ENCODE results near the gene FKRP.

The FKRP gene

GRCh38 chr19:46791944-46792343 is 46.1 kb downstream of the FKRP start:
- Histone ChIP-seq H3K23ac (ENCODE audit: low read depth, low read length, poor library complexity) (no peak overlapping the region), H2BK5ac (ENCODE audit: low read length) (no peak overlapping the region), H2AFZ (ENCODE audit: low read length) (peak overlapping the region; percentile 32), H2BK15ac (ENCODE audit: low read length) (no peak overlapping the region), H2AK5ac (ENCODE audit: low read depth, low read length) (no peak overlapping the region), H3K4me3 (ENCODE audit: low read length in 2 of 2) (no peak overlapping the region), H4K91ac (ENCODE audit: low read depth, low read length, poor library complexity) (no peak overlapping the region), H3K4ac (ENCODE audit: low read length) (no peak overlapping the region), H2BK120ac (ENCODE audit: low read depth, low read length) (no peak overlapping the region), H3K27me3 (ENCODE audit: control insufficient read depth in 3 of 3, insufficient read depth in 3 of 3, low read depth in 1 of 3, low read length in 3 of 3) (no peaks in the 10 kb centered on the region), H3K14ac (ENCODE audit: low read length) (no peak overlapping the region), H3K18ac (ENCODE audit: low read length) (no peak overlapping the region), H3K4me1 (ENCODE audit: control insufficient read depth in 2 of 2, insufficient read depth in 1 of 2, low read depth in 1 of 2, low read length in 2 of 2) (peaks cover 1 to 6% of the 10 kb centered on the region in 2 donors), H3K4me2 (ENCODE audit: insufficient read depth, low read length, poor library complexity, severe bottlenecking) (no peak overlapping the region), H3K9me3 (replicated peaks in 1 of 2; ENCODE audit: control insufficient read depth in 2 of 2, insufficient read depth in 1 of 2, low read depth in 1 of 2, low read length in 2 of 2) (no peaks in the 10 kb centered on the region), H3K9ac (ENCODE audit: low read depth, low read length, poor library complexity) (no peak overlapping the region), H3K27ac (replicated peaks; ENCODE audit: low read length) (no peak overlapping the region), H3K36me3 (replicated peaks in 1 of 2; ENCODE audit: control insufficient read depth in 2 of 2, insufficient read depth in 2 of 2, low read length in 2 of 2) (no peaks in the 10 kb centered on the region), H2BK12ac (ENCODE audit: low read length) (no peak overlapping the region), H4K8ac (ENCODE audit: low read depth, low read length) (no peak overlapping the region), H3K79me1 (ENCODE audit: low read depth, low read length) (peaks cover 2% of the 10 kb centered on the region)
- WGBS, 2 donors (ENCODE audit: extremely low coverage in 2 of 2, insufficient read length in 2 of 2, insufficient replicate concordance in 1 of 2) = no CpG with 5 or more reads among the region's 5 CpGs
- no peak for DNase-seq (ENCODE audit: low spot score)

- H2BK120ac ChIP-seq (ENCODE audit: low read depth, low read length) = no peak overlapping the region
- H3K23ac ChIP-seq (ENCODE audit: low read depth, low read length, poor library complexity) = no peak overlapping the region
- no peak overlapping the region for H2BK5ac ChIP-seq (ENCODE audit: low read length)
- no peaks in the 10 kb centered on the region for H3K36me3 ChIP-seq (replicated peaks in 1 of 2; ENCODE audit: control insufficient read depth in 2 of 2, insufficient read depth in 2 of 2, low read length in 2 of 2)
- no peak overlapping the region for H3K9ac ChIP-seq (ENCODE audit: low read depth, low read length, poor library complexity)
- H4K91ac ChIP-seq (ENCODE audit: low read depth, low read length, poor library complexity) = no peak overlapping the region
- no peak overlapping the region for H3K4me2 ChIP-seq (ENCODE audit: insufficient read depth, low read length, poor library complexity, severe bottlenecking)
- H2BK15ac ChIP-seq (ENCODE audit: low read length) = no peak overlapping the region
- no peak overlapping the region for H3K27ac ChIP-seq (replicated peaks; ENCODE audit: low read length)
- peaks cover 0 to 6% of the 10 kb centered on the region in 2 donors for H3K4me1 ChIP-seq (ENCODE audit: control insufficient read depth in 2 of 2, insufficient read depth in 1 of 2, low read depth in 1 of 2, low read length in 2 of 2)
- H2AK5ac ChIP-seq (ENCODE audit: low read depth, low read length) = no peak overlapping the region
- H3K4me3 ChIP-seq (ENCODE audit: low read length in 2 of 2) = no peak overlapping the region
- no peak overlapping the region for H2BK12ac ChIP-seq (ENCODE audit: low read length)
- no CpG with 5 or more reads among the region's 1 CpG for WGBS, 2 donors (ENCODE audit: extremely low coverage in 2 of 2, insufficient read length in 2 of 2, insufficient replicate concordance in 1 of 2)
- no peaks in the 10 kb centered on the region for H3K79me1 ChIP-seq (ENCODE audit: low read depth, low read length)
- no peak overlapping the region for H4K8ac ChIP-seq (ENCODE audit: low read depth, low read length)
- H3K4ac ChIP-seq (ENCODE audit: low read length) = no peak overlapping the region
- no peak for DNase-seq (ENCODE audit: low spot score)
- no peak overlapping the region for H2AFZ ChIP-seq (ENCODE audit: low read length)
- no peak overlapping the region for H3K14ac ChIP-seq (ENCODE audit: low read length)
- no peaks in the 10 kb centered on the region for H3K27me3 ChIP-seq (ENCODE audit: control insufficient read depth in 3 of 3, insufficient read depth in 3 of 3, low read depth in 1 of 3, low read length in 3 of 3)
- no peak overlapping the region for H3K18ac ChIP-seq (ENCODE audit: low read length)
- H3K9me3 ChIP-seq (replicated peaks in 1 of 2; ENCODE audit: control insufficient read depth in 2 of 2, insufficient read depth in 1 of 2, low read depth in 1 of 2, low read length in 2 of 2) = no peaks in the 10 kb centered on the region
Observed at GRCh38 chr19:46797881-46798280, 52.0 kb downstream of the FKRP start.

- H3K79me1 ChIP-seq (ENCODE audit: low read depth, low read length) = no peaks in the 10 kb centered on the region
- no peak overlapping the region for H2AK5ac ChIP-seq (ENCODE audit: low read depth, low read length)
- DNase-seq (ENCODE audit: low spot score) = no peak
- no peak overlapping the region for H3K4me3 ChIP-seq (ENCODE audit: low read length in 2 of 2)
- H3K23ac ChIP-seq (ENCODE audit: low read depth, low read length, poor library complexity) = no peak overlapping the region
- no peak overlapping the region for H3K18ac ChIP-seq (ENCODE audit: low read length)
- H3K9ac ChIP-seq (ENCODE audit: low read depth, low read length, poor library complexity) = no peak overlapping the region
- H3K4me1 ChIP-seq (ENCODE audit: control insufficient read depth in 2 of 2, insufficient read depth in 1 of 2, low read depth in 1 of 2, low read length in 2 of 2) = peaks cover 0 to 6% of the 10 kb centered on the region in 2 donors
- no peak overlapping the region for H4K91ac ChIP-seq (ENCODE audit: low read depth, low read length, poor library complexity)
- no peak overlapping the region for H3K27ac ChIP-seq (replicated peaks; ENCODE audit: low read length)
- no peak overlapping the region for H3K4me2 ChIP-seq (ENCODE audit: insufficient read depth, low read length, poor library complexity, severe bottlenecking)
- WGBS, 2 donors (ENCODE audit: extremely low coverage in 2 of 2, insufficient read length in 2 of 2, insufficient replicate concordance in 1 of 2) = no CpG with 5 or more reads among the region's 2 CpGs
- H2BK120ac ChIP-seq (ENCODE audit: low read depth, low read length) = no peak overlapping the region
- H2BK5ac ChIP-seq (ENCODE audit: low read length) = no peak overlapping the region
- no peak overlapping the region for H3K4ac ChIP-seq (ENCODE audit: low read length)
- no peak overlapping the region for H3K14ac ChIP-seq (ENCODE audit: low read length)
- no peak overlapping the region for H2AFZ ChIP-seq (ENCODE audit: low read length)
- no peaks in the 10 kb centered on the region for H3K9me3 ChIP-seq (replicated peaks in 1 of 2; ENCODE audit: control insufficient read depth in 2 of 2, insufficient read depth in 1 of 2, low read depth in 1 of 2, low read length in 2 of 2)
- no peaks in the 10 kb centered on the region for H3K27me3 ChIP-seq (ENCODE audit: control insufficient read depth in 3 of 3, insufficient read depth in 3 of 3, low read depth in 1 of 3, low read length in 3 of 3)
- no peak overlapping the region for H4K8ac ChIP-seq (ENCODE audit: low read depth, low read length)
- H3K36me3 ChIP-seq (replicated peaks in 1 of 2; ENCODE audit: control insufficient read depth in 2 of 2, insufficient read depth in 2 of 2, low read length in 2 of 2) = no peaks in the 10 kb centered on the region
- no peak overlapping the region for H2BK15ac ChIP-seq (ENCODE audit: low read length)
- H2BK12ac ChIP-seq (ENCODE audit: low read length) = no peak overlapping the region
Observed at GRCh38 chr19:46798713-46799112, 52.9 kb downstream of the FKRP start.

- WGBS, 2 donors (ENCODE audit: extremely low coverage in 2 of 2, insufficient read length in 2 of 2, insufficient replicate concordance in 1 of 2) = no CpG with 5 or more reads among the region's 5 CpGs
- H2BK5ac ChIP-seq (ENCODE audit: low read length) = no peak overlapping the region
Observed at GRCh38 chr19:46802152-46802551, 56.3 kb downstream of the FKRP start.

More at GRCh38 chr19:46802152-46802551, 56.3 kb downstream of the FKRP start:
- H2BK12ac ChIP-seq (ENCODE audit: low read length) = no peak overlapping the region
- no peak overlapping the region for H3K18ac ChIP-seq (ENCODE audit: low read length)
- H2BK120ac ChIP-seq (ENCODE audit: low read depth, low read length) = no peak overlapping the region
- H3K9me3 ChIP-seq (replicated peaks in 1 of 2; ENCODE audit: control insufficient read depth in 2 of 2, insufficient read depth in 1 of 2, low read depth in 1 of 2, low read length in 2 of 2) = no peaks in the 10 kb centered on the region
- no peak overlapping the region for H4K8ac ChIP-seq (ENCODE audit: low read depth, low read length)
- no peaks in the 10 kb centered on the region for H3K4me1 ChIP-seq (ENCODE audit: control insufficient read depth in 2 of 2, insufficient read depth in 1 of 2, low read depth in 1 of 2, low read length in 2 of 2)
- no peaks in the 10 kb centered on the region for H3K36me3 ChIP-seq (replicated peaks in 1 of 2; ENCODE audit: control insufficient read depth in 2 of 2, insufficient read depth in 2 of 2, low read length in 2 of 2)
- no peak overlapping the region for H3K4ac ChIP-seq (ENCODE audit: low read length)
- no peak overlapping the region for H4K91ac ChIP-seq (ENCODE audit: low read depth, low read length, poor library complexity)
- H3K14ac ChIP-seq (ENCODE audit: low read length) = no peak overlapping the region
- H2BK15ac ChIP-seq (ENCODE audit: low read length) = no peak overlapping the region
- H3K9ac ChIP-seq (ENCODE audit: low read depth, low read length, poor library complexity) = no peak overlapping the region
- no peak overlapping the region for H3K23ac ChIP-seq (ENCODE audit: low read depth, low read length, poor library complexity)
- no peaks in the 10 kb centered on the region for H3K79me1 ChIP-seq (ENCODE audit: low read depth, low read length)
- no peak overlapping the region for H2AFZ ChIP-seq (ENCODE audit: low read length)
- H3K27ac ChIP-seq (replicated peaks; ENCODE audit: low read length) = no peak overlapping the region
- DNase-seq (ENCODE audit: low spot score) = no peak
- H3K27me3 ChIP-seq (ENCODE audit: control insufficient read depth in 3 of 3, insufficient read depth in 3 of 3, low read depth in 1 of 3, low read length in 3 of 3) = no peaks in the 10 kb centered on the region
- no peak overlapping the region for H3K4me2 ChIP-seq (ENCODE audit: insufficient read depth, low read length, poor library complexity, severe bottlenecking)
- no peak overlapping the region for H2AK5ac ChIP-seq (ENCODE audit: low read depth, low read length)
- no peak overlapping the region for H3K4me3 ChIP-seq (ENCODE audit: low read length in 2 of 2)
